Measurements from ENCODE around the gene TBX5. TPM values are rescaled to one million over a fixed set of nuclear protein-coding genes. Genes with fewer than 3 reads are reported as not detected.

The TBX5 gene
- total RNA-seq, 1 donor from 2014 or later = not detected

DNA sequence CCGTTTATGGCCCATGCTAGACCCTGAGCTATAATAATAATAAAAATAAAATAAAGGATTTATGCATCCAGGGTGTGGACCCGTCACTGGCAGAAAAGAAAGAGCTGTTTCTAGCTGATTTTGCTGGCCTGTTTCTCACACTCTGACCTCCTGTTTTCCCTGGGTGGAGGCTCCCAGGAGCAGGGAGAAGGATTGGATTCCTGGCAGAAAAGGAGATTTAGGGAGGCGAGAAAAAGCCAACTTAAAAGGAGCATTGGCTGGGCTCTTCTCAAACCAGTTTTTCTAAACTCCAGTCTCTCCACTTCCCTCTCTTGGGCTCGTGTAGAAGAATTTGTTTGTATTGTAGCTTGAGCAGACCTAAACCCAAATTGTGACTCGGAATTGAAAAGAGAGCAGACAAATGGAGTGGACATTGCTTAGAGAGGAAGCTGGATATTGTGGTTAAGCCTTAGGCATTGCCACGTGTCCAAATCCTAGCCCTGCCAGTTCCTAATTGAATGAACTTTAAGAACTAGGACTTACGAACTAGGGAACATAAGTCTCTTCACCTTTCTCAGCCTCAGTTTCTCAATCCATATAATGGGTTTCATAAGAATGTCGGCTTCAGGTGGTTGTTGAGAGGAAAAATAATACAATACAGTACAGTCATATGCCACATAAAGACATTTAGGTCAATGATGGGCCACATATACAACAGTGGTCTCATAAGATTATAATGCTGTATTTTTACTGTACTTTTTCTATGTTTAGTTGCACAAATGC is 14.4 kb upstream of the TBX5 start:
- Histone ChIP-seq H3K36me3 (ENCODE audit: control insufficient read depth, insufficient read depth, low read length) (no peaks in the 10 kb centered on the region), H3K27me3 (ENCODE audit: control insufficient read depth, insufficient read depth, low read length) (no peaks in the 10 kb centered on the region), H3K4me3 (ENCODE audit: low read depth, low read length) (no peak overlapping the region)
- DNase-seq (ENCODE audit: low read depth) (no peak), FAIRE-seq (no peak)
- TF ChIP-seq, protein P1, sequence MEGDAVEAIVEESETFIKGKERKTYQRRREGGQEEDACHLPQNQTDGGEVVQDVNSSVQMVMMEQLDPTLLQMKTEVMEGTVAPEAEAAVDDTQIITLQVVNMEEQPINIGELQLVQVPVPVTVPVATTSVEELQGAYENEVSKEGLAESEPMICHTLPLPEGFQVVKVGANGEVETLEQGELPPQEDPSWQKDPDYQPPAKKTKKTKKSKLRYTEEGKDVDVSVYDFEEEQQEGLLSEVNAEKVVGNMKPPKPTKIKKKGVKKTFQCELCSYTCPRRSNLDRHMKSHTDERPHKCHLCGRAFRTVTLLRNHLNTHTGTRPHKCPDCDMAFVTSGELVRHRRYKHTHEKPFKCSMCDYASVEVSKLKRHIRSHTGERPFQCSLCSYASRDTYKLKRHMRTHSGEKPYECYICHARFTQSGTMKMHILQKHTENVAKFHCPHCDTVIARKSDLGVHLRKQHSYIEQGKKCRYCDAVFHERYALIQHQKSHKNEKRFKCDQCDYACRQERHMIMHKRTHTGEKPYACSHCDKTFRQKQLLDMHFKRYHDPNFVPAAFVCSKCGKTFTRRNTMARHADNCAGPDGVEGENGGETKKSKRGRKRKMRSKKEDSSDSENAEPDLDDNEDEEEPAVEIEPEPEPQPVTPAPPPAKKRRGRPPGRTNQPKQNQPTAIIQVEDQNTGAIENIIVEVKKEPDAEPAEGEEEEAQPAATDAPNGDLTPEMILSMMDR (IDR thresholded peaks at IDR 0.05; ENCODE audit: insufficient read depth, low read length, severe bottlenecking) = no peak

DNA sequence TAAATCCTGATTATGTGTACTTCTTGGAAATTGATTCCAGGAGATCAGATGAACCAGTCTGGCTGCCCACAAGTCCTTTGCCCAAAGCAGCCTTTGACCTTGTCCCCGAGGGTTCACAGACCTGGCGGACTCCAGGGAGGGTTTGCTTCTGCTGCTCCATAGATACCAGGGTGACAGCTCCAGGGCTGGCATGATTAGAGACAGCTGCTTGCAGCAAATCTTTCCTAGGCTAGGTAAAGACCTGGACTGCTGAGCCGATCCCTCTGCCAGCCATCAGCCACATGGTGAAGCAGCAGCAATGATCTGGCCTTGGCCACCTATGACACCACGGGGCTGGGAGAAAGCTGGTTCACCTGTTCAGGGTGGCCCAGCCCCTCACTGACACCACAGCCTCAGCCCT is 10.1 kb upstream of the TBX5 start:
- no peaks in the 10 kb centered on the region for H3K36me3 ChIP-seq (ENCODE audit: control insufficient read depth, insufficient read depth, low read length)
- TF ChIP-seq, protein P1 (IDR thresholded peaks at IDR 0.05; ENCODE audit: insufficient read depth, low read length, severe bottlenecking) = no peak
- DNase-seq (ENCODE audit: low read depth) (no peak), FAIRE-seq (no peak)
- H3K4me3 ChIP-seq (ENCODE audit: low read depth, low read length) = no peak overlapping the region
- peaks cover 14% of the 10 kb centered on the region for H3K27me3 ChIP-seq (ENCODE audit: control insufficient read depth, insufficient read depth, low read length)

DNA sequence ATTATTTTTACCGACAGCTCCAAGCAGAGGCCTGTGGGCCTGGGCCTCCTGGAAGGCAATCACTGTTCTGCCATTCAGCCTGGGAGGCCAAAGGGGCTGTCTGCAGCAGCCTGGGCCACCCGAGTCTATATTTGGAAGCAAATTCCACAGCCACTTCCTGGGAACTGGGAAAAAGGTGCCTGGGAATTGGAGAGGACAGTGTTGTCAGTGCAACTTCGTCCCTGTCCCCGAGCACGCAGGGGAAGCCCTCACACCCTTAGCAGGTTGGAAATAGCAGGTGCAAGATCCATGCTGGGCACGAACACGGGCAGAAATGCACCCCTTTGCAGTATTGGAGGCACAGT is 9.6 kb upstream of the TBX5 start:
- Histone ChIP-seq H3K4me3 (ENCODE audit: low read depth, low read length) (no peak overlapping the region), H3K36me3 (ENCODE audit: control insufficient read depth, insufficient read depth, low read length) (no peaks in the 10 kb centered on the region), H3K27me3 (ENCODE audit: control insufficient read depth, insufficient read depth, low read length) (peaks cover 19% of the 10 kb centered on the region)
- DNase-seq (ENCODE audit: low read depth) = no peak
- no peak for FAIRE-seq
- TF ChIP-seq, protein P1 (IDR thresholded peaks at IDR 0.05; ENCODE audit: insufficient read depth, low read length, severe bottlenecking) = no peak

DNA sequence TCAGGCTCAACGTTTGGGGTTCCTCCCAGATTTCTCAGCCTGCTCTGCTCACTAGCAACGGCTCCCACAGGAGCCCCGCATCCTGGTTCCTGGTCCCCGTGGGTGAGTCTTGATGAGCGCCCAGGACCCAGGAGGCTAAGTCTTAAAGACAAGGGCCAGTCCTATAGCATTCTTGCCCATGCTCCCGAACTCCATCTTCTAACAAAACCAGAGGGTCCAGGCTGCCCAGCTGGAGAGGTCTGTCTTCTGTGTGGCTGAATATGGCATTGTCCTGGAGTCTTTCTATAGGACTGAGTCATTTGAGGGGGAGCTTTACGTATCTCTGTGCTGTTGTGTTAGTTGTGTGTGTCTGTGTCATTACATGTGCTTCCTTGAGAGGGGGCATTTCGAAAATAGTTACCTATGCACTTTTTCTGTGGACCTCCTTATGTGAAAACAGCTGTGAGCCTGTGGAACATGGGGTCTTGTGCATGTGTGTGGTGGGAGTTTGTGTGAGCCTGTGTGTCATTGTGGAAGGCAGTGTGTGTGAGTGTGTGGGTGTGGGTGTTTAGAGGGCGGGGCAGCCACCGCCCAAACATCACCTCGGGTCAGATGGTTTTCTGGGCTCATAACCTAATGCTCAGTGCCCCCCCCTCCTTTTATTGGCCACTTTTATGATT is 9.1 kb upstream of the TBX5 start:
- no peak overlapping the region for H3K4me3 ChIP-seq (ENCODE audit: low read depth, low read length)
- FAIRE-seq (no peak), DNase-seq (ENCODE audit: low read depth) (no peak)
- no peaks in the 10 kb centered on the region for H3K36me3 ChIP-seq (ENCODE audit: control insufficient read depth, insufficient read depth, low read length)
- H3K27me3 ChIP-seq (ENCODE audit: control insufficient read depth, insufficient read depth, low read length) = peaks cover 23% of the 10 kb centered on the region
- TF ChIP-seq, protein P1 (IDR thresholded peaks at IDR 0.05; ENCODE audit: insufficient read depth, low read length, severe bottlenecking) = no peak

DNA sequence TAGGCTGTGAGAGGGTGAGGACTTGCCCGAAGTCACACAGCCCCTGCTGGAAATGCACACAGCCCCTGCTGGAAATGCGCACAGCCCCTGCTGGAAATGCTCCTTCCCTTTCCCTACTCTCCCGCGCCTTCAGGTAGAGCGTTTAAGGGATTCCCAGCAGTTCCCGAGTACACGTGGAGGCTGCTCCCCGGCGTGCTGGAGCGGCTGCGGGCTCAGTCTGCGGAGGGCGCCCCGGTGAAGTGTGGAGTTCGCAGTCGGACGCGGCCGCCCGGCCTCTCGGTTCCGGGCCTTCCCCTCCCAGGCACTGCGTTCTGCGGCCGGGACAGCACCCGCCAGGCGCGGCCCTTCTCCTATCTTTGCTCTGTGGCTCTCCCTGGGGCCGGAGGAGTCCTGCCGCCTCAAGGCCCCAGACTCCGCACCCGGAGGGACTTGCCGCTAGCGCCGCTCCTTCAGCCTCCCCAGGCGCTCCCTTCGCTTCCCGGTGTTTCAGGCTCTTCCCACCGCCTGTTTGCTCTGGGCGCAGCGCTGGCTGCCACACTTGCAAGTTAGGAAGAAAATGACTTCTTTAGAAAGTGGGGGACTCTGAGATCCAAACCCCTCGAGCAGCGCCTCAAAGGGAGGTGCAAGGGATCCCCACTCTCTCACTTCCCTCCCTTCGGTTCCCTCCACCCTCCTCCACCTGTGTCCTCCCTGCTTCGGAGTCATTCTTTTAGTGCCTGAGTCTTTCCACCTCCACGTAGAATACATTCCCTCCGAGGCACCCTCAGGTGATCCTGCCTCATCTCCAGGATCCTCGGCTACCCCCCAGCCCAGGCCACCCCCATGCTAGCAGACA is 8.3 kb upstream of the TBX5 start:
- Histone ChIP-seq H3K27me3 (ENCODE audit: control insufficient read depth, insufficient read depth, low read length) (peaks cover 28% of the 10 kb centered on the region), H3K36me3 (ENCODE audit: control insufficient read depth, insufficient read depth, low read length) (no peaks in the 10 kb centered on the region), H3K4me3 (ENCODE audit: low read depth, low read length) (no peak overlapping the region)
- DNase-seq (ENCODE audit: low read depth) = no peak
- TF ChIP-seq, protein P1 (IDR thresholded peaks at IDR 0.05; ENCODE audit: insufficient read depth, low read length, severe bottlenecking) = no peak
- FAIRE-seq = no peak

All from bronchial epithelial cell (primary cell).